Cardiac fibroblast (primary cell): ENCODE measurements around the gene CD300H.

Experiments
- DNase-seq, 2 donors: peaks; one replicate each; pipeline versions ENCODE4 v3.0.0 to v3.0.0-alpha.2; 2010; ENCODE audit warnings: low read depth in 2 of 2
- H3K4me3 ChIP-seq, 2 donors: replicated peaks in 1 of 2; 1 replicate in 1 of 2; 2 replicates in 1 of 2; pipeline ENCODE4 v1.5.1; 2011; ENCODE audit warnings: low read depth in 2 of 2, low read length in 2 of 2, mild to moderate bottlenecking in 2 of 2, moderate library complexity in 1 of 2
- TF ChIP-seq, protein P1 (sequence below): IDR thresholded peaks from one replicate; pipeline ENCODE4 v1.5.1; 2011; ENCODE audit warnings: low read depth, mild to moderate bottlenecking, low read length, inconsistent platforms

Gene CD300H

DNA sequence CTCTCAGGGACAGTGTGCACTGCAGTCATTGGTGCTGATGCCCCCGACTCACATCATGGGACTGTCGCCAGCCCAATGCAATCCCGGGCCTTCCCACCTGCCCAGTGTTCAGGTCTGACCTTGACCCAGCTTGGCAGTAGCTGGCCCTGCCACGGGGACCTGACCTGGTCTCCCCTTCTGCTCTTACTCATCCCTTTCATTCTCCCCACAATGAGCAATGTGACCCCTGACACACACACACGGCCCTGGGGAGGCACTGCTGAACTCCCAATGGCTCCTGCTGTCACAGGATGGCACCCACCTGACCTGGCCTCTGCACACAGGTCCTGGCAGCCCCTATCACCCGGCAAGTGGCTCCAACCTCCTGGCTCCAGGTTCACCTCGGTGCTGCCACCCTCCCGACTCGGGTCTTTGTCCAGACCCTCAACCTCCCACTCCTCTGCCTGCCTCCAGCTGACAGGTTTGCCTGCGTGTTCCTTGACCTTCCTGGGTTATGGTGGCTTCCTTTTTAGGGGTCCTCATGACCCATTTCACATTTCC lies 28.0 kb downstream of the CD300H start:
- H3K4me3 ChIP-seq: no peak overlapping the region
- TF ChIP-seq, protein P1, sequence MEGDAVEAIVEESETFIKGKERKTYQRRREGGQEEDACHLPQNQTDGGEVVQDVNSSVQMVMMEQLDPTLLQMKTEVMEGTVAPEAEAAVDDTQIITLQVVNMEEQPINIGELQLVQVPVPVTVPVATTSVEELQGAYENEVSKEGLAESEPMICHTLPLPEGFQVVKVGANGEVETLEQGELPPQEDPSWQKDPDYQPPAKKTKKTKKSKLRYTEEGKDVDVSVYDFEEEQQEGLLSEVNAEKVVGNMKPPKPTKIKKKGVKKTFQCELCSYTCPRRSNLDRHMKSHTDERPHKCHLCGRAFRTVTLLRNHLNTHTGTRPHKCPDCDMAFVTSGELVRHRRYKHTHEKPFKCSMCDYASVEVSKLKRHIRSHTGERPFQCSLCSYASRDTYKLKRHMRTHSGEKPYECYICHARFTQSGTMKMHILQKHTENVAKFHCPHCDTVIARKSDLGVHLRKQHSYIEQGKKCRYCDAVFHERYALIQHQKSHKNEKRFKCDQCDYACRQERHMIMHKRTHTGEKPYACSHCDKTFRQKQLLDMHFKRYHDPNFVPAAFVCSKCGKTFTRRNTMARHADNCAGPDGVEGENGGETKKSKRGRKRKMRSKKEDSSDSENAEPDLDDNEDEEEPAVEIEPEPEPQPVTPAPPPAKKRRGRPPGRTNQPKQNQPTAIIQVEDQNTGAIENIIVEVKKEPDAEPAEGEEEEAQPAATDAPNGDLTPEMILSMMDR: no peak
- DNase-seq: no peak

DNA sequence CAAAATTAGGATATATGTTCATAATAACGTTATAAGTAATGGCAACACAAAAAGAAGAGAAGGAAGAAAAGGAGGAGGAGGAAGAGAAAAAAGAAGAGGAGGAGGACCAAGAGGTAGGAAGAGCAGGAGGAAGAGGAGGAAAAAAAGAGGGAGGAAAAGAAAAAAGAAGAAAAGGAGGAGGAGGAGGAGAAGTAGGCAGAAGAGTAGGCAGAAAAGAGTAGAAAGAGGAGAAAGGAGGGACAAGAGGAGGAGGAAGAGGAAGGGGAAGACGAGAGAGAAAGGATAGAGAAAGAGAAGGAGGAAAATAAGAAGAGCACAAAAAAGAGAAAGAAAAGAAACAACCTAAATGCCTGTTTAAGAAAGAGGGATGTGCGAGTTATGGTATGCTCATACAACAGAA lies 30.4 kb downstream of the CD300H start:
- DNase-seq: no peak
- TF ChIP-seq, protein P1: no peak

DNA sequence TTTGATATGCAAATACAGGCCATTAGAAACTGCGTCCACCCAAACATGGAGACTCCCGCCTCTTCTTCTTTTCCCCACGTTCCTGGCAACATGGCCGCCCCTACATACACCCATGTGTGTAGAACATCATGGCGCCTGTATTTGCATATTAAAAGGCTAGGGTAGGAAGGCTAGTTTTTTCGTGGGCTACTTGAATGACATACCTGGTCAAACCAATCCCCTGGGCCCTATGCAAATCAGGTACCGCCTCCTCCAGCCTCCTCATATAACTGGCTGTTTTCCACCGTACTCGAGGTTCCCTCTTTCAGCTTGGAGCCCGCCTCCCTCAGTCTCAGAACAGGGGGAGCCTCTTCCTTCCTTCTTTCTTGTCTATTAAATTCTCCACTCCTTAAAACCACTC lies 35.2 kb downstream of the CD300H start:
- no peak for DNase-seq
- TF ChIP-seq, protein P1: no peak
- no peak overlapping the region for H3K4me3 ChIP-seq

More for the DNA sequence above, 30.4 kb downstream of the CD300H start:
- no peak overlapping the region for H3K4me3 ChIP-seq

DNA sequence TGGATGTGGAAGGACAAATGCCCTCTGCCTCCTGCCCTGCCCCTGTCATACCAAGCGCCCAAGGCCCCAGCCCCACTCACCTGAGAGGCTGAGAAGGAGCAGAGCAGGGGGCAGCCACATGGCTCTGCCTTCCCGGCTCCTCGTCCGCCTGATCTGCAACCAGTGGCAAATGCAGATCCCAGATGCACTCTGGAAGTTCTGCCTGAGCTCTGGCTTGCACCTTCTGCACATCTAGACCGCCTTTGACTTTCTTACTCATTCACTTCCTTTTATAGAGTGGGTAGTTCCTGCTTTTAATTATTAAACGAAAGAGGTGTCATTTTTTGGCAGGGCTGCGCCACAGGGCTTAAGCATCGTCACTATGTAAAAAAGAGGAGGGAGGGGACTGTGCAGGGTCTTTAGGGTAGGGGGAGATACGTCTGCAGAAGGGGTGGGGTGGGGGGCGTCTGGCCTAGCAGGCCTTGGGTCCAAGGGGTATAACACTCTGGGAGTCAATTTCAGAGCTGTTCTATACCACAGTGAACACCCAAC lies 36.0 kb downstream of the CD300H start, which contains the start of gene CD300LB:
Gene CD300LB, minus strand, starts transcription at position 245 of the 531 bp plus-strand sequence. Its CDS starts 125 bp downstream, at position 120.
- no peak for DNase-seq
- no peak within 1 kb of the TSS for H3K4me3 ChIP-seq
- TF ChIP-seq, protein P1: no peak

DNA sequence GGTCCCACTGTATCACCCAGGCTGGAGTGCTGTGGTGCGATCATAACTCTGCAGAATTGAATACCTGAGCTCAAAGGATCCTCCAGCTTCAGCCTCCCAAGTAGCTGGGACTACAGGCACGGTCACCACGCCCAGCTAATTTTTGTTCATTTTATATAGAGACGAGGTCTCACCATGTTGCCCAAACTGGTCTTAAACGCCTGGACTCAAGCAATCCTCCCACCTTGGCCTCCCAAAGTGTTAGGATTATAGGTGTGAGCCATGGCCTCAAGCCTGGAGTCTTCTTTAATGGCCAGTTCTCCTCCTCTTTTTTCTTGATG lies 36.5 kb downstream of the CD300H start:
- H3K4me3 ChIP-seq: no peak overlapping the region
- TF ChIP-seq, protein P1: no peak
- DNase-seq: no peak

DNA sequence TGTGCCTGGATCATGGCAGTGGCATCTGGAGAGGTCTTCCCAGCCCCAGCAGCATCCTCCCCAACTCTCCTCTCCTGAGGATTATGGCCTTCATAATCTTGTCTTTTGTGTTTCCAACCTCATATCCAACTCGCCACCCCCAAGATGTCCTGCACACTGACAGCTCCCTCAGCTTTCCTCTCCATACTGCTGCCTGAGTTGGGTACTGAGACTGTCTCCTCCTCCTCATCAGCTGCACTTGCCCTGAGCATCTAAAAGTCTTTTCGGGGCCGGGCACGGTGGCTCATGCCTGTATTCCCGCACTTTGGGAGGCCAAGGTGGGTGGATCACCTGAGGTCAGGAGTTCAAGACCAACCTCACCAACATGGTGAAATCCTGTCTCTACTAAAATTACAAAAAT lies 38.1 kb downstream of the CD300H start:
- no peak overlapping the region for H3K4me3 ChIP-seq
- DNase-seq: no peak
- TF ChIP-seq, protein P1: no peak
